MM.1S (cell line): ENCODE data around the gene TNRC6C.
A peak's percentile ranks its signal among the peaks of the same experiment; 100 is the strongest.

Source experiments
- DNase-seq: peaks from one replicate; pipeline ENCODE4 v3.0.0-alpha.2; 2015
- H2AFZ ChIP-seq: fragments of 300-600 bp; sonication (generic); 2 replicates; pipeline ENCODE4 v1.6.0; 2016; ENCODE audit warnings: antibody characterized with exemption, low read length
- H3F3A ChIP-seq: fragments of 300-600 bp; sonication (generic); 2 replicates; pipeline ENCODE4 v1.6.1; 2016; ENCODE audit warnings: mild to moderate bottlenecking, antibody characterized with exemption, low read length, moderate library complexity, mixed read lengths; ENCODE audit not compliant: insufficient read depth
- H3K27ac ChIP-seq: fragments of 300-600 bp; sonication (generic); 2 replicates; pipeline ENCODE4 v1.5.1; 2016; ENCODE audit warnings: mild to moderate bottlenecking, low read length
- H3K27me3 ChIP-seq: fragments of 300-600 bp; sonication (generic); replicated peaks from 2 replicates; pipeline ENCODE4 v1.6.0; 2016; ENCODE audit warnings: low read length; ENCODE audit not compliant: insufficient read depth
- H3K36me3 ChIP-seq: fragments of 300-600 bp; sonication (generic); replicated peaks from 2 replicates; pipeline ENCODE4 v1.6.1; 2016; ENCODE audit warnings: mild to moderate bottlenecking, low read length, mixed read lengths; ENCODE audit not compliant: insufficient read depth
- H3K4me1 ChIP-seq: fragments of 300-600 bp; sonication (generic); 2 replicates; pipeline ENCODE4 v1.6.1; 2016; ENCODE audit warnings: low read length, mixed read lengths
- H3K4me2 ChIP-seq: fragments of 300-600 bp; sonication (generic); 2 replicates; pipeline ENCODE4 v1.6.0; 2016; ENCODE audit warnings: low read depth, low read length
- H3K4me3 ChIP-seq: fragments of 300-600 bp; sonication (generic); 2 replicates; pipeline ENCODE4 v1.5.1; 2016; ENCODE audit warnings: low read length, mixed read lengths
- H3K79me2 ChIP-seq: fragments of 300-600 bp; sonication (generic); 2 replicates; pipeline ENCODE4 v1.6.1; 2016; ENCODE audit warnings: mixed run types, low read length, mixed read lengths
- H3K9ac ChIP-seq: fragments of 300-600 bp; sonication (generic); 2 replicates; pipeline ENCODE4 v1.6.1; 2016; ENCODE audit warnings: low read length, mixed read lengths
- H3K9me2 ChIP-seq: fragments of 300-600 bp; sonication (generic); replicated peaks from 2 replicates; pipeline ENCODE4 v1.6.1; 2016; ENCODE audit warnings: mild to moderate bottlenecking, low read length, mixed read lengths; ENCODE audit not compliant: insufficient read depth
- H3K9me3 ChIP-seq: fragments of 300-600 bp; sonication (generic); replicated peaks from 2 replicates; pipeline ENCODE4 v1.6.1; 2016; ENCODE audit warnings: mild to moderate bottlenecking, low read length, mixed read lengths; ENCODE audit not compliant: insufficient read depth
- H4K20me1 ChIP-seq: fragments of 300-600 bp; sonication (generic); 2 replicates; pipeline ENCODE4 v1.6.1; 2016; ENCODE audit warnings: mild to moderate bottlenecking, low read length, moderate library complexity, mixed read lengths; ENCODE audit not compliant: insufficient read depth
- CTCF ChIP-seq: fragments of 300-600 bp; sonication (generic); IDR thresholded peaks from 2 replicates; pipeline ENCODE4 v1.5.1; 2016; ENCODE audit warnings: antibody characterized with exemption, low read length, mixed read lengths
- EZH2 ChIP-seq: fragments of 300-600 bp; sonication (generic); optimal IDR thresholded peaks from 2 replicates; pipeline ENCODE3; 2017; ENCODE audit warnings: low read depth, mild to moderate bottlenecking, antibody characterized with exemption, low read length, mixed read lengths
- EZH2phosphoT487 ChIP-seq: fragments of 300-600 bp; sonication (generic); IDR thresholded peaks from 2 replicates; pipeline ENCODE4 v1.6.1; 2018; ENCODE audit warnings: antibody characterized with exemption, low read length

Gene TNRC6C

DNA sequence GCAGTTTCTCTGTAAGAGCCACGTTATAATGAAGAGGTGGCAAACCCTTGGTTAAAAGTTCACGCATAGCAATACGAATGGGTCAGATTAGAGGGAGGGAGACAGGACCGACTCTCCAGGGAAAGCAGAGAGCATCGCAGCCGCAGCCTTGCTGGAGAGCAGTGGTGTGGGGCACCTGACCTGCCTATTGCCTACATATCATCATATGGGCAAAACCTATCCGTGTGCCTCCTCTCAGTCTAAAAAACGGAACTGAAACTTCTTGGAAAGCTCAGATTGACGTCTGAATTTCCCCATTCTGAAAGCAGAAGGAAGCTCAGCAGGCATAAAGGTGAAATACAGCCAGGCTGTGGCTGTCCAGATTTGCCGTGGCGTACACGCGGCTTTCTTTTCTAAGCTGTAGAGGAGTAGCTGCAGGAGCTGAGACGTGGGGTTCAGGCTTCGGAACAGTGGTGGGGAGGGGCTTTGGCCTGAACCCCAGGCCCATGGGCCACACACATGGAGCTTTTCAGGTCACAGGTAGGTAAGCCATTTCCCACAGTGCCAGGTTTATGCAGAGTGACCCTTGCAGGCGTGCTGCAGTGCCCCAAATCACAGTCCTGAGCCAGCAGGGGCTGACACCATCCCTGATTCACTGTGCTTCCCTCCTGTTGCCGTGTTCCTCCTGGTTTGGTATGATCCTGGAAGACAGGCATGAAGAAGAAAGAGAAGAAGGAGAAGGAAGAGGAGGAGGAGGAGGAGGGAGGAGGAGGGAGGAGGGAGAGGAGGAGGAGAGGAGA, 41.6 kb upstream of the TNRC6C start:
- Histone ChIP-seq H3K27me3 (peaks cover 73% of the 10 kb centered on the region), H3K27ac (no peak overlapping the region), H3K9ac (no peak overlapping the region), H3K9me3 (no peaks in the 10 kb centered on the region), H3K4me3 (peak overlapping the region; percentile 23; the same call in 1 of the 2 replicates), H3K36me3 (no peaks in the 10 kb centered on the region), H3K9me2 (no peaks in the 10 kb centered on the region), H4K20me1 (no peaks in the 10 kb centered on the region), H3F3A (0 out of 2 replicates have a peak, but pooled peaks cover 10% of the 10 kb centered on the region), H3K4me1 (no peaks in the 10 kb centered on the region; the same call in 1 of the 2 replicates), H2AFZ (no peak overlapping the region), H3K79me2 (no peaks in the 10 kb centered on the region), H3K4me2 (peak overlapping the region; percentile 64)
- peak; percentile 25 for DNase-seq
- TF ChIP-seq CTCF (no peak), EZH2phosphoT487 (no peak), EZH2 (no peak)

DNA sequence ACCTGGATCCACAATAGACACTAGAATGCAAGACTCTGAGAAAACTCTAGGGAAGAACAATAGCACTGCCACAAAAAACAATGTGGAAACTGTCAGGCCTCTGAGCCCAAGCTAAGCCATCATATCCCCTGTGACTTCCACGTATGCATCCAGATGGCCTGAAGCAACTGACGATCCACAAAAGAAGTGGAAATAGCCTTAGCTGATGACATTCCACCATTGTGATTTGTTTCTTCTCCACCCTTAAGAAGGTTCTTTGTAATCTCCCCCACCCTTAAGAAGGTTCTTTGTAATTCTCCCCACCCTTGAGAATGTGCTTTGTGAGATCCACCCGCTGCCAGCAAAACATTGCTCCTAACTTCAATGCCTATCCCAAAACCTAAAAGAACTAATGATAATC, 39.2 kb upstream of the TNRC6C start:
- no peaks in the 10 kb centered on the region for H3K79me2 ChIP-seq
- peaks cover 11% of the 10 kb centered on the region for H3K4me1 ChIP-seq
- TF ChIP-seq CTCF (no peak), EZH2phosphoT487 (no peak), EZH2 (no peak)
- no peaks in the 10 kb centered on the region for H4K20me1 ChIP-seq
- no peaks in the 10 kb centered on the region for H3K36me3 ChIP-seq
- peaks cover 88% of the 10 kb centered on the region for H3K27me3 ChIP-seq
- no peak for DNase-seq
- no peak overlapping the region for H3K4me3 ChIP-seq
- H2AFZ ChIP-seq = no peak overlapping the region
- no peaks in the 10 kb centered on the region for H3K9me2 ChIP-seq
- no peaks in the 10 kb centered on the region for H3K9me3 ChIP-seq
- H3K9ac ChIP-seq = no peak overlapping the region
- no peak overlapping the region for H3K4me2 ChIP-seq
- H3K27ac ChIP-seq = no peak overlapping the region
- 0 out of 2 replicates have a peak, but pooled peaks cover 10% of the 10 kb centered on the region for H3F3A ChIP-seq

- H3K9me2 ChIP-seq = no peaks in the 10 kb centered on the region
- TF ChIP-seq EZH2phosphoT487 (no peak), CTCF (no peak), EZH2 (no peak)
- no peak overlapping the region for H3K4me3 ChIP-seq
- no peaks in the 10 kb centered on the region for H4K20me1 ChIP-seq
- no peak for DNase-seq
- no peak overlapping the region for H3K27ac ChIP-seq
- no peaks in the 10 kb centered on the region for H3K36me3 ChIP-seq
- H2AFZ ChIP-seq = no peak overlapping the region
- peaks cover 15% of the 10 kb centered on the region for H3K4me1 ChIP-seq
- no peaks in the 10 kb centered on the region for H3K79me2 ChIP-seq
- H3K9me3 ChIP-seq = no peaks in the 10 kb centered on the region
- H3K9ac ChIP-seq = no peak overlapping the region
- H3K27me3 ChIP-seq = peaks cover 84% of the 10 kb centered on the region
- no peak overlapping the region for H3K4me2 ChIP-seq
- no peaks in the 10 kb centered on the region for H3F3A ChIP-seq
These were observed 35.4 kb upstream of the TNRC6C start for GRCh38 chr17:77923135-77923534.
